WTC11 (cell line): Measurements from ENCODE around the gene EML6. TPM values are rescaled to one million over a fixed set of nuclear protein-coding genes. Genes with fewer than 3 reads are reported as not detected.

Source experiments
- ATAC-seq: fragments of 200-7000 bp; cut with Tn5 transposase; 2 replicates; pipeline ENCODE4 v1.10.0; 2021; ENCODE audit warnings: mild to moderate bottlenecking, moderate library complexity
- CTCF ChIA-PET: fragments of 300-600 bp; sonication (Branson Sonifier 250); formaldehyde crosslinking; loops from one replicate; lab custom pipeline; 2021; ENCODE audit warnings: antibody characterized with exemption; lab: Charles Lee
- POLR2A ChIA-PET: fragments of 350-600 bp; sonication (Branson Sonifier 250); formaldehyde crosslinking; loops from one replicate; lab custom pipeline; 2021; ENCODE audit warnings: antibody characterized with exemption; lab: Charles Lee
- DNase-seq: peaks from one replicate; pipeline ENCODE4 v3.0.0; 2021; ENCODE audit warnings: low spot score
- H3K27ac Mint-ChIP-seq: 2 replicates; pipeline ENCODE4 v1.8.0; 2021; ENCODE audit warnings: mixed read lengths
- H3K27me3 Mint-ChIP-seq: 2 replicates; pipeline ENCODE4 v1.8.0; 2021; ENCODE audit warnings: low read depth, mild to moderate bottlenecking, moderate library complexity, mixed read lengths
- H3K36me3 Mint-ChIP-seq: 2 replicates; pipeline ENCODE4 v1.8.0; 2021; ENCODE audit warnings: mixed read lengths
- H3K4me1 Mint-ChIP-seq: 2 replicates; pipeline ENCODE4 v1.8.0; 2022; ENCODE audit warnings: mixed read lengths
- H3K4me3 Mint-ChIP-seq: 2 replicates; pipeline ENCODE4 v1.8.0; 2021; ENCODE audit warnings: mild to moderate bottlenecking, moderate library complexity, mixed read lengths
- H3K9me3 Mint-ChIP-seq: 2 replicates; pipeline ENCODE4 v1.8.0; 2021; ENCODE audit warnings: mixed read lengths
- ATF6 ChIP-seq: sonication (generic); formaldehyde crosslinking; IDR thresholded peaks from 2 replicates; pipeline ENCODE4 v1.8.1; 2023; ENCODE audit warnings: mild to moderate bottlenecking, missing genetic modification reagents
- CTCF ChIP-seq: fragments of 200-600 bp; IDR thresholded peaks from 2 replicates; pipeline ENCODE4 v1.8.0; 2022; ENCODE audit warnings: antibody characterized with exemption
- EMX1 ChIP-seq: fragments of 250-450 bp; sonication (Bioruptor Pico); IDR thresholded peaks from 2 replicates; pipeline ENCODE4 v1.8.0; 2021; ENCODE audit warnings: mild to moderate bottlenecking
- FOXP1 ChIP-seq: sonication (generic); formaldehyde crosslinking; IDR thresholded peaks from 2 replicates; pipeline ENCODE4 v1.8.0; 2022; ENCODE audit warnings: missing genetic modification reagents, mild to moderate bottlenecking, moderate library complexity, borderline replicate concordance
- GRHL2 ChIP-seq: fragments of 250-450 bp; sonication (Bioruptor Pico); IDR thresholded peaks from 2 replicates; pipeline ENCODE4 v1.8.0; 2022; ENCODE audit warnings: mild to moderate bottlenecking, moderate library complexity; ENCODE audit not compliant: insufficient replicate concordance, severe bottlenecking
- HMGA2 ChIP-seq: fragments of 250-450 bp; sonication (Bioruptor Pico); IDR thresholded peaks from 2 replicates; pipeline ENCODE4 v1.4.0; 2021; ENCODE audit warnings: mild to moderate bottlenecking, moderate library complexity
- JUN ChIP-seq: sonication (generic); formaldehyde crosslinking; IDR thresholded peaks from 2 replicates; pipeline ENCODE4 v1.8.0; 2023; ENCODE audit warnings: mild to moderate bottlenecking, missing genetic modification reagents
- MXD4 ChIP-seq: fragments of 250-450 bp; sonication (Bioruptor Pico); IDR thresholded peaks from 2 replicates; pipeline ENCODE4 v1.8.0; 2021; ENCODE audit warnings: mild to moderate bottlenecking, moderate library complexity, borderline replicate concordance
- NR1H2 ChIP-seq: sonication (generic); formaldehyde crosslinking; IDR thresholded peaks from 2 replicates; pipeline ENCODE4 v1.9.0; 2021; ENCODE audit warnings: mild to moderate bottlenecking, moderate library complexity, missing genetic modification reagents
- NR2C2 ChIP-seq: sonication (generic); formaldehyde crosslinking; IDR thresholded peaks from 2 replicates; pipeline ENCODE4 v1.8.0; 2022; ENCODE audit warnings: mild to moderate bottlenecking, missing genetic modification reagents
- OVOL2 ChIP-seq: fragments of 250-450 bp; sonication (Bioruptor Pico); IDR thresholded peaks from 2 replicates; pipeline ENCODE4 v1.9.0; 2021; ENCODE audit warnings: mild to moderate bottlenecking, borderline replicate concordance
- SMAD4 ChIP-seq: sonication (generic); formaldehyde crosslinking; IDR thresholded peaks from 2 replicates; pipeline ENCODE4 v1.8.0; 2022; ENCODE audit warnings: mild to moderate bottlenecking, missing genetic modification reagents
- SP1 ChIP-seq: sonication (generic); formaldehyde crosslinking; conservative IDR thresholded peaks from 2 replicates; pipeline ENCODE4 v1.8.1; 2022; ENCODE audit warnings: missing genetic modification reagents
- TCF7 ChIP-seq: sonication (generic); formaldehyde crosslinking; IDR thresholded peaks from 2 replicates; pipeline ENCODE4 v1.8.0; 2022; ENCODE audit warnings: mild to moderate bottlenecking, low read depth, missing genetic modification reagents, moderate library complexity
- TP53 ChIP-seq: sonication (generic); formaldehyde crosslinking; IDR thresholded peaks from 2 replicates; pipeline ENCODE4 v1.8.1; 2023; ENCODE audit warnings: mild to moderate bottlenecking, missing genetic modification reagents
- ZBTB43 ChIP-seq: sonication (generic); formaldehyde crosslinking; IDR thresholded peaks from 2 replicates; pipeline ENCODE4 v1.8.1; 2023; ENCODE audit warnings: mild to moderate bottlenecking, missing genetic modification reagents
- ZNF317 ChIP-seq: sonication (generic); formaldehyde crosslinking; IDR thresholded peaks from 2 replicates; pipeline ENCODE4 v1.8.1; 2023; ENCODE audit warnings: low read depth, mild to moderate bottlenecking, moderate library complexity, missing genetic modification reagents, borderline replicate concordance
- ZNF396 ChIP-seq: fragments of 250-450 bp; sonication (Bioruptor Pico); IDR thresholded peaks from 2 replicates; pipeline ENCODE4 v1.8.0; 2021; ENCODE audit warnings: mild to moderate bottlenecking, moderate library complexity, borderline replicate concordance
- ZNF423 ChIP-seq: fragments of 250-450 bp; sonication (Bioruptor Pico); IDR thresholded peaks from 2 replicates; pipeline ENCODE4 v2.1.2; 2022; ENCODE audit warnings: mild to moderate bottlenecking, moderate library complexity
- total RNA-seq: library from RNA; stranded (reverse); gene quantifications from 3 replicates; pipeline ENCODE4 v1.2.3, GENCODE V29; 2021
- TF ChIP-seq, protein P1 (sequence below): sonication (generic); formaldehyde crosslinking; conservative IDR thresholded peaks from 2 replicates; pipeline ENCODE4 v1.8.1; 2022; ENCODE audit warnings: mild to moderate bottlenecking, missing genetic modification reagents
- TF ChIP-seq, protein P2 (sequence below): fragments of 250-450 bp; sonication (Bioruptor Pico); IDR thresholded peaks from 2 replicates; pipeline ENCODE4 v1.9.0; 2021; ENCODE audit warnings: mild to moderate bottlenecking
- TF ChIP-seq, protein P3 (sequence below): fragments of 250-450 bp; sonication (Bioruptor Pico); IDR thresholded peaks from 2 replicates; pipeline ENCODE4 v2.1.2; 2022; ENCODE audit warnings: mild to moderate bottlenecking, moderate library complexity
- TF ChIP-seq, protein P4 (sequence below): sonication (generic); formaldehyde crosslinking; IDR thresholded peaks from 2 replicates; pipeline ENCODE4 v1.8.0; 2022; ENCODE audit warnings: mild to moderate bottlenecking, missing genetic modification reagents
- TF ChIP-seq, protein P5 (sequence below): sonication (generic); formaldehyde crosslinking; IDR thresholded peaks from 2 replicates; pipeline ENCODE4 v1.8.0; 2022; ENCODE audit warnings: mild to moderate bottlenecking, missing genetic modification reagents

Gene EML6
- total RNA-seq, 1 experiment from 2014 or later, result 2.1 TPM

DNA sequence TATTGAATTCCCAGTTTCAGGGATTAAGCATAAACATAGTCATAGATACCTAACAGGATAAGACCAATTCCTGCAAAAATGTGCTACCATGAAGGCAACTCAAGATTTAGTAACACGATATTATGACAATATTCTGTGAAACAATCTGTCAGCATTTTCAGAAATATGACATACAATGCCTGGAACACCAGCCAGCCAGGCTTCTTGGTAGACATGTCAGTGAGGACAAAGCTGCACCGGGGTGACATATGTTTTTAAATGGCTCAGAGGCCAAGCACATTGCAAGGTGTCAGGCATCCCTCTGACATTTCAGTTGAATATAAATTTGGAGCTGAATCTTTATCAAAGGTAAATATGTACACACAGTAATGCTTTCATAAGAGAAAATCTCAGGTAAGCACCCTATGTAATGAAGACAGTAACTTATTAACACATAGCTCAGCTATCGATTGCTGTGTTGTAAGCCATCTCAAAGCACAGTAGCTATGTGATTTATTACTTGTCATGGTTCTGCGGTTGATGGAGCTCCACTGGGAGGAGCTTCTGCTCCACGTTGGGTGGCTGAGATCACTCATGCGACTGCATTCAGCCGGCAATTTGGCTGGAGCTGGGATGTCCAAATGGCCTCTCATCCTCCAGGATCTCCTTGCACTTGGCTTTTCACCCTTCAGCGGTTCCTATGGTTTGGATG, 31.9 kb upstream of the EML6 start:
- H3K36me3 Mint-ChIP-seq, result no peaks in the 10 kb centered on the region
- TF ChIP-seq, protein P1, sequence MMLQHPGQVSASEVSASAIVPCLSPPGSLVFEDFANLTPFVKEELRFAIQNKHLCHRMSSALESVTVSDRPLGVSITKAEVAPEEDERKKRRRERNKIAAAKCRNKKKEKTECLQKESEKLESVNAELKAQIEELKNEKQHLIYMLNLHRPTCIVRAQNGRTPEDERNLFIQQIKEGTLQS (CRISPR knock-in tag), result no peak
- no peak for TF ChIP-seq CTCF
- TF ChIP-seq, protein P2, sequence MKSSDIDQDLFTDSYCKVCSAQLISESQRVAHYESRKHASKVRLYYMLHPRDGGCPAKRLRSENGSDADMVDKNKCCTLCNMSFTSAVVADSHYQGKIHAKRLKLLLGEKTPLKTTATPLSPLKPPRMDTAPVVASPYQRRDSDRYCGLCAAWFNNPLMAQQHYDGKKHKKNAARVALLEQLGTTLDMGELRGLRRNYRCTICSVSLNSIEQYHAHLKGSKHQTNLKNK (CRISPR knock-in tag), result no peak
- TF ChIP-seq, all 79 proteins: peak for 0
- Mint-ChIP-seq H3K4me3 (no peak overlapping the region), H3K27ac (no peak overlapping the region), H3K4me1 (no peaks in the 10 kb centered on the region), H3K27me3 (no peaks in the 10 kb centered on the region), H3K9me3 (0 out of 2 replicates have a peak, but pooled peaks cover 3% of the 10 kb centered on the region)
- CTCF ChIA-PET, result interaction anchor here (1.1 to 2.0 kb wide), 5 partner anchors 13 to 585 kb away, joined by 4 to 12 read pairs (median 7); no protein-coding TSS in a partner anchor
- DNase-seq (no peak), ATAC-seq (no peak)
- POLR2A ChIA-PET, result no interaction called here

GRCh38 chr2:54692556-54692955, 30.9 kb upstream of the EML6 start:
- no peaks in the 10 kb centered on the region for H3K27me3 Mint-ChIP-seq

DNA sequence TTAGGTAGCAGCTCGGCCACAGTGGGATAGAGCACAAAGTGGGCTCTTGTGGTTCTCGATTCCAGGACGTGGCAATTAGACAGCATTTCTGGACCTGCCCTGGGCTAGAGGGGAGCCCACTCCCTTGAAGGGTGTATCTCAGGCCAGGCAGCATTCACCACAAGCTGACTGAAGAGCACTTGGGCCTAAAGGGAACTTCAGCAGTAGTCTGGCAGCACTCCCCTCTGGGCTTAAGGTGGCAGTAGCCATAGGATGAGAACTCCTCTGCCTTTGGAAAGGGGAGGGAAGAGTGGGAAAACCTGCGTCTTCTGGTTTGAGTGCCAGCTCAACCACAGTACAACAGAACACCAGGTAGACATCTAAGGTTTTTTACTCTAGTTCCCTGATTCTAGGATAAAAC, 28.1 kb upstream of the EML6 start:
- no peaks in the 10 kb centered on the region for H3K27me3 Mint-ChIP-seq
- POLR2A ChIA-PET, result interaction anchor here (1.2 kb wide), 1 partner anchor 137 kb away, joined by 3 read pairs; no protein-coding TSS in a partner anchor
- TF ChIP-seq ATF6 (CRISPR knock-in tag) (no peak), FOXP1 (CRISPR knock-in tag) (no peak), TP53 (CRISPR knock-in tag) (no peak), MXD4 (CRISPR knock-in tag) (no peak), OVOL2 (no peak), SMAD4 (CRISPR knock-in tag) (no peak)
- TF ChIP-seq, protein P3, sequence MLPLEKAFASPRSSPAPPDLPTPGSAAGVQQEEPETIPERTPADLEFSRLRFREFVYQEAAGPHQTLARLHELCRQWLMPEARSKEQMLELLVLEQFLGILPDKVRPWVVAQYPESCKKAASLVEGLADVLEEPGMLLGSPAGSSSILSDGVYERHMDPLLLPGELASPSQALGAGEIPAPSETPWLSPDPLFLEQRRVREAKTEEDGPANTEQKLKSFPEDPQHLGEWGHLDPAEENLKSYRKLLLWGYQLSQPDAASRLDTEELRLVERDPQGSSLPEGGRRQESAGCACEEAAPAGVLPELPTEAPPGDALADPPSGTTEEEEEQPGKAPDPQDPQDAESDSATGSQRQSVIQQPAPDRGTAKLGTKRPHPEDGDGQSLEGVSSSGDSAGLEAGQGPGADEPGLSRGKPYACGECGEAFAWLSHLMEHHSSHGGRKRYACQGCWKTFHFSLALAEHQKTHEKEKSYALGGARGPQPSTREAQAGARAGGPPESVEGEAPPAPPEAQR (CRISPR knock-in tag), result no peak
- H3K4me3 Mint-ChIP-seq, result no peak overlapping the region
- CTCF ChIA-PET, result interaction anchor here (1.0 to 2.0 kb wide), 4 partner anchors 9 to 143 kb away, joined by 3 to 8 read pairs (median 6); no protein-coding TSS in a partner anchor
- no peak overlapping the region for H3K27ac Mint-ChIP-seq
- peaks cover 7% of the 10 kb centered on the region for H3K36me3 Mint-ChIP-seq
- ATAC-seq (no peak; the same call in 1 of the 2 replicates), DNase-seq (no peak)
- peaks cover 25% of the 10 kb centered on the region for H3K9me3 Mint-ChIP-seq
- no peaks in the 10 kb centered on the region for H3K4me1 Mint-ChIP-seq

More at GRCh38 chr2:54692556-54692955, 30.9 kb upstream of the EML6 start:
- POLR2A ChIA-PET, result interaction anchor here (0.6 kb wide), 1 partner anchor 188 kb away, joined by 3 read pairs; no protein-coding TSS in a partner anchor
- DNase-seq, result no peak
- CTCF ChIA-PET, result interaction anchor here (1.6 to 2.0 kb wide), 2 partner anchors 16 to 585 kb away, joined by 7 to 10 read pairs; no protein-coding TSS in a partner anchor
- ATAC-seq, result no peak
- Mint-ChIP-seq H3K36me3 (0 out of 2 replicates have a peak, but pooled peaks cover 2% of the 10 kb centered on the region), H3K4me3 (no peak overlapping the region), H3K4me1 (no peaks in the 10 kb centered on the region), H3K9me3 (peaks cover 11% of the 10 kb centered on the region)
- TF ChIP-seq GRHL2 (no peak), HMGA2 (CRISPR knock-in tag) (no peak), JUN (CRISPR knock-in tag) (no peak), ZBTB43 (no peak), NR2C2 (CRISPR knock-in tag) (no peak), ZNF423 (CRISPR knock-in tag) (no peak), ZNF317 (CRISPR knock-in tag) (no peak), SP1 (CRISPR knock-in tag) (no peak), NR1H2 (no peak), TCF7 (CRISPR knock-in tag) (no peak), ZNF396 (CRISPR knock-in tag) (no peak), EMX1 (CRISPR knock-in tag) (no peak)
- TF ChIP-seq, protein P4, sequence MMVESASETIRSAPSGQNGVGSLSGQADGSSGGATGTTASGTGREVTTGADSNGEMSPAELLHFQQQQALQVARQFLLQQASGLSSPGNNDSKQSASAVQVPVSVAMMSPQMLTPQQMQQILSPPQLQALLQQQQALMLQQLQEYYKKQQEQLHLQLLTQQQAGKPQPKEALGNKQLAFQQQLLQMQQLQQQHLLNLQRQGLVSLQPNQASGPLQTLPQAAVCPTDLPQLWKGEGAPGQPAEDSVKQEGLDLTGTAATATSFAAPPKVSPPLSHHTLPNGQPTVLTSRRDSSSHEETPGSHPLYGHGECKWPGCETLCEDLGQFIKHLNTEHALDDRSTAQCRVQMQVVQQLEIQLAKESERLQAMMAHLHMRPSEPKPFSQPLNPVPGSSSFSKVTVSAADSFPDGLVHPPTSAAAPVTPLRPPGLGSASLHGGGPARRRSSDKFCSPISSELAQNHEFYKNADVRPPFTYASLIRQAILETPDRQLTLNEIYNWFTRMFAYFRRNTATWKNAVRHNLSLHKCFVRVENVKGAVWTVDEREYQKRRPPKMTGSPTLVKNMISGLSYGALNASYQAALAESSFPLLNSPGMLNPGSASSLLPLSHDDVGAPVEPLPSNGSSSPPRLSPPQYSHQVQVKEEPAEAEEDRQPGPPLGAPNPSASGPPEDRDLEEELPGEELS (CRISPR knock-in tag), result no peak
- TF ChIP-seq, protein P5, sequence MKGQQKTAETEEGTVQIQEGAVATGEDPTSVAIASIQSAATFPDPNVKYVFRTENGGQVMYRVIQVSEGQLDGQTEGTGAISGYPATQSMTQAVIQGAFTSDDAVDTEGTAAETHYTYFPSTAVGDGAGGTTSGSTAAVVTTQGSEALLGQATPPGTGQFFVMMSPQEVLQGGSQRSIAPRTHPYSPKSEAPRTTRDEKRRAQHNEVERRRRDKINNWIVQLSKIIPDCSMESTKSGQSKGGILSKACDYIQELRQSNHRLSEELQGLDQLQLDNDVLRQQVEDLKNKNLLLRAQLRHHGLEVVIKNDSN, result no peak
- TF ChIP-seq, all 79 proteins: peak for 0
- no peak overlapping the region for H3K27ac Mint-ChIP-seq
